ENCODE data around the gene ZNF629.

DNA sequence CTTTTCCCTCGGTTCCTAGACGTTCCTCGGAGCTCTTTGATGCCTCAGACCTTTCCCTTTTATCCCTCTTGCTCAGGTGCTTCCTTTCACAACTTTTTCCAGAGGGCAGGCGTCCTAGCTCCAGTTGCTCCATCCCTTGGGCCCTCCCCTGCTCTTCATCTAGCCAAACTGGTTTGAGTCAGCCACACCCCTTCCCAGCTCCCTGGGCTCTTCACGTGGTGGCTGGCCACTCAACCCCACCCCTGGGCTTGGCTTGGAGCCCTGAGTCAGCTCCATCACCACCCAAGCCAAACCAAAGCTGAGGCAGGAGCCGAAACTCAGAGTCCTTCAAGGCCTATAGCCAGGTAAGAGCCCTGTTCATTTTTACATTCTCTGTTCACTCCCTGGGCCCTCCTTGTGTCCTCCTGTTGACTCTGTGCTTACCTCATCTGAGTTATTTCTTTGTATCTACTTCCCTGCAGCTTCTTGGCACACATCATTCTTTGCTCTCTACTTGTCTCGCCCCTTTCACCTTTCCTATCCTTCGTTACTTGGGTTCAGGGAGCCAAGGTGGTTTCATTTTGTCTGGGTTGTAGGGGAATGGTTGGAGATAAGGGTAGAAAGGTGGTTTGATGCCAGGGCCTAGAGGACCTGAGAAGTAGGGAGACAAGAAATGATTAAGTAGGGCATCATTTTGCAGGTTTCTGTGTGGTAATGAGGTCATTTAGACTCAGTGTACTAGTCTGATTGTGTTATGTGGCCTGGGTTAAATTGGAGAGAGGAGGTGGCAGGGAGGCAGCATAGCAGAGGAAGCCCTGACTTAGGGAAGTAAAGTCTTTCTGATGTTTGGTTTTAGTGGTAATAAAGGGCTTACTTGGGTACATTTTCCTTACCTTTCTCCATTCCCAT, 46.4 kb downstream of the ZNF629 start:
- TF ChIP-seq, protein P1, sequence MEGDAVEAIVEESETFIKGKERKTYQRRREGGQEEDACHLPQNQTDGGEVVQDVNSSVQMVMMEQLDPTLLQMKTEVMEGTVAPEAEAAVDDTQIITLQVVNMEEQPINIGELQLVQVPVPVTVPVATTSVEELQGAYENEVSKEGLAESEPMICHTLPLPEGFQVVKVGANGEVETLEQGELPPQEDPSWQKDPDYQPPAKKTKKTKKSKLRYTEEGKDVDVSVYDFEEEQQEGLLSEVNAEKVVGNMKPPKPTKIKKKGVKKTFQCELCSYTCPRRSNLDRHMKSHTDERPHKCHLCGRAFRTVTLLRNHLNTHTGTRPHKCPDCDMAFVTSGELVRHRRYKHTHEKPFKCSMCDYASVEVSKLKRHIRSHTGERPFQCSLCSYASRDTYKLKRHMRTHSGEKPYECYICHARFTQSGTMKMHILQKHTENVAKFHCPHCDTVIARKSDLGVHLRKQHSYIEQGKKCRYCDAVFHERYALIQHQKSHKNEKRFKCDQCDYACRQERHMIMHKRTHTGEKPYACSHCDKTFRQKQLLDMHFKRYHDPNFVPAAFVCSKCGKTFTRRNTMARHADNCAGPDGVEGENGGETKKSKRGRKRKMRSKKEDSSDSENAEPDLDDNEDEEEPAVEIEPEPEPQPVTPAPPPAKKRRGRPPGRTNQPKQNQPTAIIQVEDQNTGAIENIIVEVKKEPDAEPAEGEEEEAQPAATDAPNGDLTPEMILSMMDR (IDR thresholded peaks at IDR 0.05): no peak
- no peak for TF ChIP-seq POLR2A (IDR thresholded peaks at IDR 0.05)
